Small intestine (tissue), 7 donors: ENCODE data around the gene MICALL2. TPM values are rescaled to one million over a fixed set of nuclear protein-coding genes. Genes with fewer than 3 reads are reported as not detected.
"Not testable (repeated sequence)": the region's sequence is repeated elsewhere in the genome, so short reads cannot be mapped to it uniquely, and the experiment has no call there.

Experiments used
- DNase-seq, 2 donors: peaks; one replicate each; pipeline versions ENCODE4 v3.0.0 to v3.0.0-alpha.2; 2013
- FAIRE-seq: peaks from 2 replicates; lab custom pipeline; 2012; peaks lifted over from hg19 to GRCh38; lab: Jason Lieb, UNC
- H3K27ac ChIP-seq, 3 donors: one replicate each; pipeline ENCODE4 v1.5.1; 2013; ENCODE audit warnings: low read length in 2 of 3, mild to moderate bottlenecking in 2 of 3, control low read depth in 1 of 3, inconsistent platforms in 1 of 3, low read depth in 1 of 3, moderate library complexity in 1 of 3
- H3K27me3 ChIP-seq, 3 donors: one replicate each; pipeline ENCODE4 v1.6.1; 2013; ENCODE audit warnings: low read length in 3 of 3, inconsistent platforms in 1 of 3; ENCODE audit not compliant: control insufficient read depth in 3 of 3, insufficient read depth in 3 of 3
- H3K36me3 ChIP-seq, 3 donors: one replicate each; pipeline ENCODE4 v1.6.1; 2013; ENCODE audit warnings: low read length in 3 of 3, inconsistent platforms in 1 of 3, low read depth in 1 of 3, mild to moderate bottlenecking in 1 of 3, moderate library complexity in 1 of 3; ENCODE audit not compliant: control insufficient read depth in 3 of 3, insufficient read depth in 2 of 3
- H3K4me1 ChIP-seq, 3 donors: one replicate each; pipeline ENCODE4 v1.6.1; 2013; ENCODE audit warnings: low read length in 2 of 3, inconsistent platforms in 1 of 3, low read depth in 1 of 3, mild to moderate bottlenecking in 1 of 3, moderate library complexity in 1 of 3; ENCODE audit not compliant: control insufficient read depth in 3 of 3, insufficient read depth in 2 of 3
- H3K4me3 ChIP-seq, 3 donors: one replicate each; pipeline ENCODE4 v1.5.1; 2013; ENCODE audit warnings: low read length in 3 of 3, control low read depth in 1 of 3, inconsistent platforms in 1 of 3, low read depth in 1 of 3, mild to moderate bottlenecking in 1 of 3, moderate library complexity in 1 of 3
- H3K9me3 ChIP-seq, 2 donors: one replicate each; pipeline ENCODE4 v1.6.1; 2013; ENCODE audit warnings: low read depth in 1 of 2, low read length in 1 of 2; ENCODE audit not compliant: control insufficient read depth in 2 of 2, insufficient read depth in 1 of 2
- WGBS, 3 donors: extraction: QIAGEN DNeasy Blood & Tissue Kit; methylation state at CpG; one replicate each; pipeline ENCODE4 v1.1.7; 2013; 5-methylcytosine and 5-hydroxymethylcytosine counted together
- polyA plus RNA-seq, 4 donors: library from polyadenylated mRNA; stranded (reverse) in 3 of 4; unstranded in 1 of 4; fragments of 200-250 nt in 3 of 4; fragments of 120-200 nt in 1 of 4; gene quantifications; one replicate each; pipeline versions ENCODE4 v1.2.1 to v1.2.3, GENCODE V29; 2013
- donor health status: healthy with polysubstance abuse.
- donor health status: control.
- donor health status: control.
- donor health status: Bipolar disorder and iron deficiency.
- donor health status: healthy.

Gene MICALL2
- polyA plus RNA-seq, 4 donors, result 67.9 to 533 (median 264) TPM

DNA sequence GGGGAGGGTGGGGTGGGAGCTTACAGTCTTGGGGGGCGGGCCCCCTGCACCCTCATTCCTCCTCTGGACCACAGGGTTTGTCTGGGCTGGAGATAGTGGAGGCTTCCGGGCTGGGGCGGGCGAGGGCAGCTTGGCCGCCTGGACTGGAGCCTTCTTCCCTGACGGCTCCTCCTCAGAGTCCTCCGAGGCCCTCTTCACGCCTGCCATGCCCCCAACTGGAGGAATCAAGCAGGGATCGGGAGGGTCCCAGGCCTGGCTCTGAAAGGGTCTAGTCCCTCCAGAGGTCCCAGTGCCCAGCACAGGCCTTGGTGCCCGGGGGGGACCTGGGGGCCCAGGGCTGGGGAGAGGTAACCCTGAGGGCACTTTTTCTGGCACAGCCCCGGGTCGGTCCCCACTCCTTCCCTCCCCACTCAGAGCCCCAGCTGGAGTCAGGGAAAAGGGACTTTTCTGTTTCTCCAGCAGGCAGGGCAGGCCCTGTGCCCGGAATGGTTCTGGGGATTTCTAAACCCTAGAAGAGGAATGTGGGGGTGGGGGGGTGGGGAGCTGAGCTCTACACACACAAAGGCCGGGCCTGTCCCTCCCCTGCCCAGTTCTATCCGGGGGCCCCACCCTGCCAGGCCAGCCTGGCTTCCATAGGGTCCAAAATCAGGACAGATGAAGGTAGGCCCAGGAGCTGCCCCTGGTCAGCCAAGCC lies 11.6 kb downstream of the MICALL2 start:
- no peak for DNase-seq
- Histone ChIP-seq H3K4me3 (no peak overlapping the region), H3K36me3 (peaks cover 3 to 76% (median 3%) of the 10 kb centered on the region in 3 donors), H3K4me1 (no peaks in the 10 kb centered on the region), H3K27ac (peak overlapping the region in 2 of 3 donors; percentile 2 to 56), H3K9me3 (no peaks in the 10 kb centered on the region), H3K27me3 (no peaks in the 10 kb centered on the region)
- 68 to 82% (median 74%) methylated on average over 10 to 15 of the region's 15 CpGs for WGBS, 3 donors
- no peak for FAIRE-seq

DNA sequence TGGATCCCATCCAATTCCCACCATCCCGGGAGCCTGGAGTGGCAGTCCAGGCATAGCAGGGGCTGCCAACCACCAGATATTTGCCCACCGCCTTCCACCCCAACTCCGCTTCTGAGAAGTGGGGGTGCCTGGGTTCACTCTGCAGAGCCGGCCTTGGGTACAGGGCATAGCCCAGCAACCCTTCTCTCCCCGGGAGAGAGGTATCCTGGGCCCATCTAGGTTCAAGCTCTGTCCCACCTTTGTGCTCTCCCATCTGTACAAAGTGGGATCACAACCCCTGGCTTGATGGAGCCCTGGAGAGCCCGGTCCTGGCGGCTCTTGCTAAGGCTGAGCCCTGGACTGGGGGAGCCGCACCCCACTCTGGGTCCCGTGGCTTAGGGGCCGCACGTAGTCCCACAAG lies 12.2 kb downstream of the MICALL2 start:
- Histone ChIP-seq H3K4me1 (no peaks in the 10 kb centered on the region), H3K27ac (no peak overlapping the region), H3K4me3 (no peak overlapping the region), H3K9me3 (no peaks in the 10 kb centered on the region), H3K36me3 (peaks cover 3 to 80% (median 6%) of the 10 kb centered on the region in 3 donors), H3K27me3 (no peaks in the 10 kb centered on the region)
- WGBS, 3 donors, result 85 to 90% (median 86%) methylated on average over 11 of the region's 11 CpGs
- no peak for DNase-seq
- FAIRE-seq, result no peak

DNA sequence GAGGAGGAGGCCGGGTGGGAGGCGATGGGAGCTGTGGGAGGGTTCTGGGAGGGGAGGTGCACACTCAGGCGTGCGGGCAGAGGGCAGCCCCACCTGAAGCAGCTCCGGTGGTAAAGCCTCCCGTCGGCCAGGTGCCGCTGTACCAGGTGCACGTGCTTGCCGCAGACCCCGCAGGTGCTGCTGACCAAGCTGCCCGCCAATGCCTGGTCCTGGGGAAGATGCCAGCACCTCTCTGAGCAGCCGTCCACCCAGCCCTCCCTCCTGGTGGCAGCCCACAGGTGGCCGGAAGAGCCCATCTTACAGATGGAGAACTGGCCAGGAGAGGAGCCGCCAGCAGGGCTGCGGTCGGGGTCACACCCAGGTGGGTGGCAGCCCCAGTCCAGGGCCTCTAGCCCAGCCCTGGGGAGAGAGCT lies 12.6 kb downstream of the MICALL2 start:
- H3K36me3 ChIP-seq, result peaks cover 3 to 82% (median 7%) of the 10 kb centered on the region in 3 donors
- no peaks in the 10 kb centered on the region for H3K9me3 ChIP-seq
- FAIRE-seq, result no peak
- no peak for DNase-seq
- 33 to 53% (median 36%) methylated on average over 9 to 17 of the region's 17 CpGs for WGBS, 3 donors
- no peak overlapping the region for H3K27ac ChIP-seq
- no peaks in the 10 kb centered on the region for H3K4me1 ChIP-seq
- no peak overlapping the region for H3K4me3 ChIP-seq
- no peaks in the 10 kb centered on the region for H3K27me3 ChIP-seq

DNA sequence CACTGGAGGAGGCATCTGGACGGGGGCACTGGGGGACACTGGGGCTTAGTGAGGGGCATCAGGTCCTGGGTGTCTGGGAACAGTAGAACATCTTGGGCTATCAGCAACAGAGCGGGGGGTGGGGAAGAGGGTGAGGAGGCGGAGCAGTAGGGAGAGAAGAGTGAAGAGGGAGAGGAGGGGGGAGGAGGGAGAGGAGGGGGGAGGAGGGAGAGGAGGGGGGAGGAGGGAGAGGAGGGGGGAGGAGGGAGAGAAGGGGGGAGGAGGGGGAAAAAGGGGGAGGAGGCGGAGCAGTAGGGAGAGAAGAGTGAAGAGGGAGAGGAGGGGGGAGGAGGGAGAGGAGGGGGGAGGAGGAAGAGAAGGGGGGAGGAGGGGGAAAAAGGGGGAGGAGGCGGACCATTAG lies 13.2 kb downstream of the MICALL2 start:
- H3K27ac ChIP-seq, FAIRE-seq: not testable (repeated sequence)
- 82 to 96% (median 83%) methylated on average over 3 to 4 of the region's 5 CpGs for WGBS, 3 donors

DNA sequence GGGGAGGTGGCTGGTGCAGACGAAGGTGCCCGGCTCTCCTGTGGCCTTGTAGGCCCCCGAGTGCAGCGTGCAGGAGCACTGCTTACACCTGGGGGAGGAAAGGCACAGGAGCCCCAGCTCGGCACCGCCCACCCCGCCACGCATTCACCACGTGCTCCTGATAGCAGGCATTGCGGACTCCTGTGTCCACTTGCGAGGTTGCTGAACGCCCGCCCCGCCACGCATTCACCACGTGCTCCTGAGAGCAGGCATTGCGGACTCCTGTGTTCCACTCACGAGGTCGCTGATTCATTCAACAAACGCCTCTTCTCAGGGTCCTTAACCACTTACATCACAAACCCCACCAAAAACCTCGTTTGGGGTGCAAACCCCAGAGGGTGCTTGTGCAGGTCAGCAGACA lies 13.9 kb downstream of the MICALL2 start:
- no peak overlapping the region for H3K27ac ChIP-seq
- no peaks in the 10 kb centered on the region for H3K4me1 ChIP-seq
- H3K9me3 ChIP-seq, result no peaks in the 10 kb centered on the region
- FAIRE-seq (no peak), DNase-seq (no peak)
- H3K4me3 ChIP-seq, result no peak overlapping the region
- no peaks in the 10 kb centered on the region for H3K27me3 ChIP-seq
- peaks cover 3 to 82% (median 7%) of the 10 kb centered on the region in 3 donors for H3K36me3 ChIP-seq
- WGBS, 3 donors, result 89 to 91% (median 90%) methylated on average over 20 to 21 of the region's 21 CpGs

More for the DNA sequence above, 13.2 kb downstream of the MICALL2 start:
- peaks cover 3 to 82% (median 7%) of the 10 kb centered on the region in 3 donors for H3K36me3 ChIP-seq
- H3K4me1 ChIP-seq, H3K27me3 ChIP-seq, DNase-seq, H3K4me3 ChIP-seq, H3K9me3 ChIP-seq: not testable (repeated sequence)

DNA sequence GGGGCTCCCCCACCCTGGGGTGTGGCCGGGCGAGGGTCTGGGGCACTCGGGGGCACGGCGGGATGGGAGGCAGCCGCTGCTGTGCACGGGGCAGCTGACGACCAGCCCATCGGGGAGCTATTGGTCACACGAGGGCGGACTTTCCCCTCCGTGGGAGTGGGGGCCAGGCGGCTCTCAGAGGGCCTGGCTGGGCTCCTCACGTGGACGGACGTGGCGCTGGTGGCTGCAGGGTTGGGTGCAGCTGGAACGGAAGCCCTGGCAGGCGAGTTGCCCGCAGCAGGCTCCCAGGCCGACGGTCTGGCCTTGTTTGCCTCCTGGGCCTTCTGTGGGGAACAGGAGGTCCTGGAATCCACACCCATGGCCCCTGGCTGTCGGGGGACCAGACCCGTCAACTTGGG lies 14.3 kb downstream of the MICALL2 start:
- no peak for FAIRE-seq
- no peaks in the 10 kb centered on the region for H3K9me3 ChIP-seq
- H3K27me3 ChIP-seq, result no peaks in the 10 kb centered on the region
- whole genome bisulfite sequencing, 3 donors, result 76 to 80% (median 79%) methylated on average over 18 to 24 of the region's 24 CpGs
- no peak overlapping the region for H3K4me3 ChIP-seq
- H3K36me3 ChIP-seq, result peaks cover 3 to 82% (median 7%) of the 10 kb centered on the region in 3 donors
- DNase-seq, result no peak
- H3K4me1 ChIP-seq, result no peaks in the 10 kb centered on the region
- H3K27ac ChIP-seq, result no peak overlapping the region

DNA sequence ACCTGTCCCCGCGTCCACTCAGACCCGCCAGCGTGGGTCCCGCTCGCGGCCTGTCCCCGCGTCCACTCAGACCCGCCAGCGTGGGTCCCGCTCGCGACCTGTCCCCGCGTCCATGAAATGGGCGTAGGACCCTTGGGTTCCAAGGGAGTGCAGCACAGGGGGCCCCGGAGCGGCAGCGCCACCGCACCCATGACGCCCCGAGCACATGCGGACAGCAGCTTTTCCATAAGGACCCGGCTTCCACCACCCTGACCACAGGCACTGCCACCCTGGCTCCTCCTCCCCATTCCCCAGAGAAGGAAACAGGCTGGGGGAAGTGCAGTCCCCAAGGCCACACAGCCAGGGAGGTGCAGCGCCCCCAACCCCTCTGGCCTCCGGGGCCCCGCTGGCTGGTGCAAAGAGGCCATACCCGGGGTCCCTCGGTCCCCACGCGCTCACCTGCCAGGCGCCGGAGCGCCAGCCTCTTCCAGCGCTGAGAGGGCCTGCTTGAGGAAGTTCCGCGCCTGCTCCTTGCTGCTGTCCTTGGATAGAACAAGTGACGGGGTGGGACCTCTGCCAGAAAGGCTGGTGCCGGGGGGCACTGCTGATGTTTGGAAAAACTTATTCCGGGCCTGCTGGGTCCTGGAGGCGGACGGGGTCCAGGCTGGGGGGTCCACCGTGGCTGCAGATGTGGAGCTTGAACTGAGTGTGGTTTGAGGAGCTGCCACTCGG lies 14.9 kb downstream of the MICALL2 start:
- WGBS, 3 donors, result 93 to 96% (median 93%) methylated on average over 40 to 45 of the region's 45 CpGs
- peaks cover 0 to 2% of the 10 kb centered on the region in 2 donors for H3K9me3 ChIP-seq

DNA sequence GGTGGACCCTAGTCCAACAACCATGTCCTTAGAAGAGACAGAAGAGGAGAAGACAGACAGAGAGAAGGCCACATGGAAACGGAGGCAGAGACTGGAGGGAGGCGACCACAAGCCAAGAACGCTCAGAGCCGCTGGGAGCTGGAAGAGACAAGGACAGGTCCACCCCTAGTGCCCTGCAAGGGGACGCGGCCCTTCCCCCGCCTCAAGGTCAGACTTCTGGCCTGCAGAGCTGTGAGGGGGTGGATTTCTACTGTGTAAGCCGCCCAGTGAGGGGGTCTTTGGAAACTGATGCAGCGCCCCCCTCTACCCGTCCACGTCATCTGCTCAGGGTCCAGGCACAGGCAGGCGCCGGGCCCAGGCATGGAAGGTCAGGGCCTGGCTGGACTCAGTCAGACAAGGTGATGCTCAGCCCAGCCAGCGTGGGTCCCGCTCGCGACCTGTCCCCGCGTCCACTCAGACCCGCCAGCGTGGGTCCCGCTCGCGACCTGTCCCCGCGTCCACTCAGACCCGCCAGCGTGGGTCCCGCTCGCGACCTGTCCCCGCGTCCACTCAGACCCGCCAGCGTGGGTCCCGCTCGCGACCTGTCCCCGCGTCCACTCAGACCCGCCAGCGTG lies 15.6 kb downstream of the MICALL2 start:
- 93 to 97% (median 97%) methylated on average over 13 to 28 of the region's 42 CpGs for WGBS, 3 donors
- H3K4me1 ChIP-seq, H3K4me3 ChIP-seq, DNase-seq, H3K27ac ChIP-seq, FAIRE-seq, H3K27me3 ChIP-seq, H3K9me3 ChIP-seq: not testable (repeated sequence)
- H3K36me3 ChIP-seq, result peaks cover 0 to 81% (median 7%) of the 10 kb centered on the region in 3 donors

More for the DNA sequence above, 14.9 kb downstream of the MICALL2 start:
- no peak for DNase-seq
- Histone ChIP-seq H3K4me1 (no peaks in the 10 kb centered on the region), H3K27ac (no peak overlapping the region), H3K36me3 (peaks cover 3 to 82% (median 7%) of the 10 kb centered on the region in 3 donors), H3K27me3 (no peaks in the 10 kb centered on the region), H3K4me3 (no peak overlapping the region)
- FAIRE-seq, result no peak
